IPS-11a (cell line): ENCODE results near the gene MFNG.

Experiments
- H3K4me3 ChIP-seq: one replicate; pipeline ENCODE4 v1.5.1; 2013; ENCODE audit warnings: low read depth, low read length, control low read depth

The MFNG gene

GRCh38 chr22:37497062-37497599, 10.9 kb upstream of the MFNG start:
- no peak overlapping the region for H3K4me3 ChIP-seq

GRCh38 chr22:37496651-37497050, 10.5 kb upstream of the MFNG start:
- H3K4me3 ChIP-seq = no peak overlapping the region

DNA sequence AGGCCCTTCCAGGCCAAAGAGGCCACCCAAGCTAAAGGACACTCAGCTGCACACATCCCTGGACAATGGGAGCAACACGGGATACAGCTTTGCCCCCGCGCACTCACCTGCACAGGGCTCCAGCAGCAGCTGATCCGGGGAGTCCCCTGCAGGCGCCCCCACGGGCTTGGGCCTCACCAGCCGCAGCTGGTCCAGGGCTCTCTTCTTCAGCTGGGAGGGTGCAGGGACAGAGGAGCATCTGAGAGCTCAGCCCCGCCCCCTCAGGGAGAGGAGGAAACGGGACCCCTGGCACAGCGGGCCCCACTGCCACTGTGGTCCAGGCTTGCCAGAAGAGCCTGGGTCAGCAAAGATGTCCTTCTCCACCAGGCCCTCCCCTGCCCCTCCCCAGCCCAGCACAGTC, 7.8 kb upstream of the MFNG start:
- no peak overlapping the region for H3K4me3 ChIP-seq

DNA sequence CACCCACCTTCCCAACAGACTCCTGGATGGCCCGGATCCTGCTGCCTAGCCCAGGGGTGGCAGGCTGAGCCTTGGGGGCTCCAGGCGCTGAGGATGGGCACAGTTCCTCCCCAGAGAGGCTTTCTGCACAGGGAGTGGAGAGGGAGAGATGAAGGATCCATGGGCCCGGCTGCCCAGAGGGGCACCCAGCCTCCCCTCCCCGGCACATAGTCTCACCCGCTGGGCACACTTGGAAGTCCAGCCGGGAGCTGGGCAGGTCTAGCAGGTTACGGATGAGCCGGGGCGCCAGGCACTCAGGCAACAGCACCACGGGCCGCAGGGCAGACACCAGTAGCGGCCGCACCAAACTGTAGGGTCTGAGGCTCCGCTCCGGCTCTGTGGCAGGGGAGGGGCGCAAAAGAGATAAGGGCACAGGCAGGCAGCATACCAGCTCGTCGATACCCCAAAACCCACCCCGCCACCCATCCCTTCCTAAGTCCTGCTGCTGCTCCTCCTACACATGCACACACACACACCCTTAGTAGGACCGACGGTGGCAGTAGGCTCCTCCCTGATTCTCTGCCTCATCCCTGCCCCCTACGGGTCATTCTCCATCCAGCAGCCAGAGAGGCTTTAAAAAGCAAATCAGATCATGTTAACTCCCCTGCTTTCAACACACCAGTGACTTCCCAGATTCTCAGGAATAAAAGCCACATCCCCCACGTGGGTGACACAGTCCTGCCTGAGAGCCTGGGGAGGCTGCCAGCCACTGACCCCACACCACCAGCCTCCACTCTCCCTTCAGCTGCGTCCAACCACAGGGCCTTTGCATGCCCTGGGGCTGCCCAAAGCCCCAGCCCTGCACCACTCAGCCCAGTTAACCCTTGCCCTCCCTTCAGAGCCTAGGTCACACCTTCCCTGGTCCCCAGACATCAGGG, 6.5 kb upstream of the MFNG start:
- H3K4me3 ChIP-seq = no peak overlapping the region

GRCh38 chr22:37491559-37492427, 5.6 kb upstream of the MFNG start:
- no peak overlapping the region for H3K4me3 ChIP-seq

DNA sequence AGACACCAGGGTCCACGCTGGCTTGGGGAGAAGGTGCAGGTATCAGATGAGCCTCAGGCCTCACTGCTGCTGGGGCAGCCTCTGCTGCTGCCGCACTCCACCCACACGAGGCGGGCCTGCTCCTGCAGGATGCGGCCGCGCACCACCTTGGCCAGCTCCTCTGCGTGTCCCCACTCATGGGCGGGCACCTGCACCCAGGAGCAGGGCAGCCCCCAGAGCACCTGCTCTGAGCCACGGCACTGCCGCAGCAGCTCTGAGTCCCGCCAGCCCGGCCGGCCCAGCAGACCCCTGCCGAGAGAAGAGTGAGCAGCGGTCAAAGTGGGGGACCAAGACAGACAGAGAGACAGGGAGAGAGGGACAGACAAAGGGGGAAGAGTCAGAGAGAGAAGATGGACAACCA, 4.9 kb upstream of the MFNG start:
- no peak overlapping the region for H3K4me3 ChIP-seq

DNA sequence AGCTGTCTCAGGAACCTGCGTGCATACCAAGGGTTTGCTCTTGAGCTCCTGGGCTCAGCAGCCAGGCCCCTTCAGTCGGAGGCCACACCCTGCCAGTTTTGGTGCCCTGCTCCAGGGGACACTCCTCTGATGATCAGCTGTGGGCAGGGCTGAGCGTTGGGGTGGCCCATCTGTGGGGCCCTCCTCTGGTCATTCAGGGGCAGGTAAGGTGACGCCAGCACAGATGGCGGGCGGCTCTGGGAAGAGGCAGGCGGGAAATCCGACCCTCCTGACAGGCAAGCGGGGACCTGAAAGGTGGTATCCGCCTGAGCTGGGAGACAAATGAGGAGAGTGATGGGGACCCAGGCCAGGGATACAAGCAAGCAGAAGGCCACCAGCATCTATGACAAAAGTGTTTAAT, 3.8 kb upstream of the MFNG start:
- no peak overlapping the region for H3K4me3 ChIP-seq

- no peak overlapping the region for H3K4me3 ChIP-seq
Observed at GRCh38 chr22:37488337-37489135, 2.4 kb upstream of the MFNG start.

- H3K4me3 ChIP-seq = no peak overlapping the region
Observed at GRCh38 chr22:37487571-37487970, 1.4 kb upstream of the MFNG start.

- no peak overlapping the region for H3K4me3 ChIP-seq
Observed at GRCh38 chr22:37487129-37487528, 945 bp upstream of the MFNG start.

GRCh38 chr22:37485395-37486223, 575 bp downstream of the MFNG start:
- no peak overlapping the region for H3K4me3 ChIP-seq

GRCh38 chr22:37484480-37485394, 1.4 kb downstream of the MFNG start:
- H3K4me3 ChIP-seq = no peak overlapping the region

GRCh38 chr22:37483050-37483449, 3.1 kb downstream of the MFNG start:
- no peak overlapping the region for H3K4me3 ChIP-seq

GRCh38 chr22:37482244-37482643, 3.9 kb downstream of the MFNG start:
- H3K4me3 ChIP-seq = no peak overlapping the region

GRCh38 chr22:37481347-37481907, 4.8 kb downstream of the MFNG start:
- H3K4me3 ChIP-seq = no peak overlapping the region

- no peak overlapping the region for H3K4me3 ChIP-seq
Observed at GRCh38 chr22:37480387-37481346, 5.5 kb downstream of the MFNG start.

GRCh38 chr22:37479196-37479595, 7.0 kb downstream of the MFNG start:
- no peak overlapping the region for H3K4me3 ChIP-seq
